Liver (tissue), 3 donors: ENCODE measurements around the gene BAG3.

ENCODE experiments used
- FOXA1 ChIP-seq: IDR thresholded peaks from 2 replicates; pipeline ENCODE4 v1.6.1; 2016; ENCODE audit warnings: antibody characterized with exemption
- NR2F2 ChIP-seq: IDR thresholded peaks from 2 replicates; pipeline ENCODE4 v1.6.1; 2016; ENCODE audit warnings: antibody characterized with exemption
- TAF1 ChIP-seq: conservative IDR thresholded peaks from 2 replicates; pipeline ENCODE4 v1.6.1; 2016; ENCODE audit warnings: antibody characterized with exemption, mild to moderate bottlenecking
- YY1 ChIP-seq: IDR thresholded peaks from 2 replicates; pipeline ENCODE4 v1.6.1; 2016; ENCODE audit warnings: antibody characterized with exemption, mild to moderate bottlenecking
- TF ChIP-seq, protein P1 (sequence below): fragments of 150-350 bp; IDR thresholded peaks from 2 replicates; pipeline ENCODE4 v1.5.1; 2017; ENCODE audit warnings: improper control_type of control experiment, low read depth, low read length; ENCODE audit not compliant: missing input control
- TF ChIP-seq, protein P2 (sequence below): IDR thresholded peaks from 2 replicates; pipeline ENCODE4 v1.6.1; 2016; ENCODE audit warnings: antibody characterized with exemption, mild to moderate bottlenecking
- donor health status: healthy.
- donor health status: healthy.

DNA sequence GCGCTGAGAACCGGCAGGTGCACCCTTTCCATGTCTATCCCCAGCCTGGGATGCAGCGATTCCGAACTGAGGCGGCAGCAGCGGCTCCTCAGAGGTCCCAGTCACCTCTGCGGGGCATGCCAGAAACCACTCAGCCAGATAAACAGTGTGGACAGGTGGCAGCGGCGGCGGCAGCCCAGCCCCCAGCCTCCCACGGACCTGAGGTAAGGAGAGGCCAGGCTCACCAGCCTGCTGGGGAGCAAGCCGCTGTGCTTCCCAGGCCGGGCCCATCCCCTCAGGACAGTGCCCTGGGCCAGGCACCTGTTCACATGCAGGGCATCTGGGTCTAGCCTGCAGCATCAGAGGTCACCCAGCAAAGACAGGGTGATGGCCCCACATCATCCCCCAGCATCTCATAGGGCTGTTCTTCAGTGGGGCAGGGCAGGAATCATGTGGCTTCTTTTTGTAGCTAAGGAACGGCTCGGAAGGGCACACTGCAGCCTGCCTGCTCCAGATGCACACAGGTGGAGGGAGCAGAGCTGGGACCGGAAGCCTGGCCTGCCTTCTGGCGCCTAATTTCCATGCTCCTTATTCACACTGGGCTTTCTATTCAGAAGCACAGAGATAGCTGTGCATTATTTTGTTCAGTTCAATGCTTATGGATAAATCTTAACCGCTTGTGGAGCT lies 18.9 kb downstream of the BAG3 start:
- TF ChIP-seq, protein P1, sequence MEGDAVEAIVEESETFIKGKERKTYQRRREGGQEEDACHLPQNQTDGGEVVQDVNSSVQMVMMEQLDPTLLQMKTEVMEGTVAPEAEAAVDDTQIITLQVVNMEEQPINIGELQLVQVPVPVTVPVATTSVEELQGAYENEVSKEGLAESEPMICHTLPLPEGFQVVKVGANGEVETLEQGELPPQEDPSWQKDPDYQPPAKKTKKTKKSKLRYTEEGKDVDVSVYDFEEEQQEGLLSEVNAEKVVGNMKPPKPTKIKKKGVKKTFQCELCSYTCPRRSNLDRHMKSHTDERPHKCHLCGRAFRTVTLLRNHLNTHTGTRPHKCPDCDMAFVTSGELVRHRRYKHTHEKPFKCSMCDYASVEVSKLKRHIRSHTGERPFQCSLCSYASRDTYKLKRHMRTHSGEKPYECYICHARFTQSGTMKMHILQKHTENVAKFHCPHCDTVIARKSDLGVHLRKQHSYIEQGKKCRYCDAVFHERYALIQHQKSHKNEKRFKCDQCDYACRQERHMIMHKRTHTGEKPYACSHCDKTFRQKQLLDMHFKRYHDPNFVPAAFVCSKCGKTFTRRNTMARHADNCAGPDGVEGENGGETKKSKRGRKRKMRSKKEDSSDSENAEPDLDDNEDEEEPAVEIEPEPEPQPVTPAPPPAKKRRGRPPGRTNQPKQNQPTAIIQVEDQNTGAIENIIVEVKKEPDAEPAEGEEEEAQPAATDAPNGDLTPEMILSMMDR: no peak
- no peak for TF ChIP-seq TAF1
- TF ChIP-seq YY1: no peak
- TF ChIP-seq NR2F2: no peak
- TF ChIP-seq FOXA1: no peak
- TF ChIP-seq, protein P2, sequence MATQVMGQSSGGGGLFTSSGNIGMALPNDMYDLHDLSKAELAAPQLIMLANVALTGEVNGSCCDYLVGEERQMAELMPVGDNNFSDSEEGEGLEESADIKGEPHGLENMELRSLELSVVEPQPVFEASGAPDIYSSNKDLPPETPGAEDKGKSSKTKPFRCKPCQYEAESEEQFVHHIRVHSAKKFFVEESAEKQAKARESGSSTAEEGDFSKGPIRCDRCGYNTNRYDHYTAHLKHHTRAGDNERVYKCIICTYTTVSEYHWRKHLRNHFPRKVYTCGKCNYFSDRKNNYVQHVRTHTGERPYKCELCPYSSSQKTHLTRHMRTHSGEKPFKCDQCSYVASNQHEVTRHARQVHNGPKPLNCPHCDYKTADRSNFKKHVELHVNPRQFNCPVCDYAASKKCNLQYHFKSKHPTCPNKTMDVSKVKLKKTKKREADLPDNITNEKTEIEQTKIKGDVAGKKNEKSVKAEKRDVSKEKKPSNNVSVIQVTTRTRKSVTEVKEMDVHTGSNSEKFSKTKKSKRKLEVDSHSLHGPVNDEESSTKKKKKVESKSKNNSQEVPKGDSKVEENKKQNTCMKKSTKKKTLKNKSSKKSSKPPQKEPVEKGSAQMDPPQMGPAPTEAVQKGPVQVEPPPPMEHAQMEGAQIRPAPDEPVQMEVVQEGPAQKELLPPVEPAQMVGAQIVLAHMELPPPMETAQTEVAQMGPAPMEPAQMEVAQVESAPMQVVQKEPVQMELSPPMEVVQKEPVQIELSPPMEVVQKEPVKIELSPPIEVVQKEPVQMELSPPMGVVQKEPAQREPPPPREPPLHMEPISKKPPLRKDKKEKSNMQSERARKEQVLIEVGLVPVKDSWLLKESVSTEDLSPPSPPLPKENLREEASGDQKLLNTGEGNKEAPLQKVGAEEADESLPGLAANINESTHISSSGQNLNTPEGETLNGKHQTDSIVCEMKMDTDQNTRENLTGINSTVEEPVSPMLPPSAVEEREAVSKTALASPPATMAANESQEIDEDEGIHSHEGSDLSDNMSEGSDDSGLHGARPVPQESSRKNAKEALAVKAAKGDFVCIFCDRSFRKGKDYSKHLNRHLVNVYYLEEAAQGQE: no peak
